ENCODE results near the gene ZNF439. TPM values are rescaled to one million over a fixed set of nuclear protein-coding genes. Genes with fewer than 3 reads are reported as not detected.
"Not testable (repeated sequence)": the region's sequence is repeated elsewhere in the genome, so short reads cannot be mapped to it uniquely, and the experiment has no call there.

Gene ZNF439
- total RNA-seq, 2 donors from 2014 or later = 7.4 to 11.2 TPM

DNA sequence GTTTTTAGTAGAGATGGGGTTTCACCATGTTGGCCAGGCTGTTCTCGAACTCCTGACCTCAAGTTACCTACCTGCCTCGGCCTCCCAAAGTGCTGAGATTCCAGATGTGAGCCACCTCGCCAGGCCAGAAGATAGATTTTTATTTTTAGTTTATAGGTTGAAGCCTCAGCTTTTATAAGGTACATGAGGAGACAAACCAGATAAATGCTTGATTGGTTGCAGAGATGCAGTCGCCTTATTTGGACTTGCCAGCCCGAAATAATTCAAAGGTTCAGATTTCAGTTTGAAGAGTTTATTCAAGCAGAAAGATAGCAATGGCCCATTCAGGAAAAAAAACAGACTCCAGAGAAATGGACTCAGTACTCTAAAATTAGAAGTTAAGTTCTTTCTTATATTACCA is 42.1 kb downstream of the ZNF439 start:
- DNase-seq (ENCODE audit: low spot score in 2 of 2) (no peak), ATAC-seq (no peak)
- Mint-ChIP-seq H3K27ac (no peak overlapping the region), H3K36me3 (peaks cover 28 to 44% of the 10 kb centered on the region in 2 donors), H3K9me3 (peaks cover 5 to 17% of the 10 kb centered on the region in 2 donors)

DNA sequence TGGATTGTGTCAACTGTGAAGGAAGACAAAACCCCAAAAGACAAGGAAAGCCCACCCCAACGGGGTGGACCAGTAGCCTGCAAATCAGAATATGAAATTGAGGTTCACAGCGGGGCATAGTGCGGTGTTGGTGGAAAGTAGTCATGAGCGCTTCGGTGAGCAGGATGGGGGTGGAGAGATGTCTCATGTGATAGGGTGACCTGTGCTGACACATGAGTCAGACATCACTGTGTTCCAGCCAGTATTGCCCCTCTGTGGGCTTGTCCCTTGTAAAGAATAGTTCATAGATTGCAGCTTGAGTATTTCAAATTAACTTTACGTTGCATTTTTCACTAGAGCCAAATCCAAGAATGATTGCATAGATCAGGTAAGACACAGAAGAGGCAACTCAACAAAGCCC is 46.3 kb downstream of the ZNF439 start:
- Mint-ChIP-seq H3K27ac (peak overlapping the region in 1 of 2 donors; percentile 4), H3K36me3 (peaks cover 33 to 38% of the 10 kb centered on the region in 2 donors), H3K9me3 (peaks cover 18% of the 10 kb centered on the region in 2 donors)
- DNase-seq (ENCODE audit: low spot score in 2 of 2) (no peak), ATAC-seq (no peak)

DNA sequence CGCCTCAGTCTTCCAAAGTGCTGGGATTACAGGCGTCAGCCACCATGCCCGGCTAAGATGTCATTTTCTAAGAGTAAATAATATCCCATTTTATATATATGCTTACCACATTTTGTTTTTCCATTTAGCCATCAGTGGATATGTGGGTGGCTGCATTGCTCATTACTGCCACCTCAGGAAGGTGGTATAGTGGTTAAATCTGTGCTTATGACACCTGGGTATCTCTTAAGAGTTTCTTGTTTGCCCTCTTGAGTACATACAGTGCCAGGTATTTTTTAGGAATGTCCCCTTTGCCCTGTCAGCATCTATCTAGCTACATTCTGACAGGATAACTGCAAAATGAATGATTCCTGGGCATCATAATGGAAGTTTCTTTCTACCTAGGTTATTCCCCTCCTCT is 53.7 kb downstream of the ZNF439 start:
- H3K27ac Mint-ChIP-seq = no peak overlapping the region
- H3K36me3 Mint-ChIP-seq = peaks cover 65 to 82% of the 10 kb centered on the region in 2 donors
- peaks cover 38 to 48% of the 10 kb centered on the region in 2 donors for H3K9me3 Mint-ChIP-seq
- no peak for ATAC-seq
- no peak for DNase-seq (ENCODE audit: low spot score in 2 of 2)

DNA sequence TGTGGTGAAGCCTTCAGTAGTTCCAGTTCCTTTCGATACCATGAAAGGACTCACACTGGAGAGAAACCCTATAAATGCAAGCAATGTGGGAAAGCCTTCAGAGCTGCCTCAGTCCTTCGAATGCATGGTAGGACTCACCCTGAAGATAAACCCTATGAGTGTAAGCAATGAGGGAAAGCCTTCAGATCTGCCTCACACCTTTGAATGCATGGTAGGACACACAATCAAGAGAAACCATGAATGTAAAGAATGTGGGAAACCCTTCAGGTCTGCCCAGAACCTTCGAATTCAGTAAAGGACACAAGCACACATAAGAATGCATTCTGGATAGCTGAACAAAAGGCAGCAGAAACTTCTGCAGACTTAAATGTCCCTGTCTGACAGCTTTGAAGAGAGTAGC is 57.4 kb downstream of the ZNF439 start:
- no peak for DNase-seq (ENCODE audit: low spot score in 2 of 2)
- H3K27ac Mint-ChIP-seq = no peak overlapping the region
- H3K36me3 Mint-ChIP-seq = peaks cover 62 to 88% of the 10 kb centered on the region in 2 donors
- no peak for ATAC-seq
- peaks cover 46 to 48% of the 10 kb centered on the region in 2 donors for H3K9me3 Mint-ChIP-seq

DNA sequence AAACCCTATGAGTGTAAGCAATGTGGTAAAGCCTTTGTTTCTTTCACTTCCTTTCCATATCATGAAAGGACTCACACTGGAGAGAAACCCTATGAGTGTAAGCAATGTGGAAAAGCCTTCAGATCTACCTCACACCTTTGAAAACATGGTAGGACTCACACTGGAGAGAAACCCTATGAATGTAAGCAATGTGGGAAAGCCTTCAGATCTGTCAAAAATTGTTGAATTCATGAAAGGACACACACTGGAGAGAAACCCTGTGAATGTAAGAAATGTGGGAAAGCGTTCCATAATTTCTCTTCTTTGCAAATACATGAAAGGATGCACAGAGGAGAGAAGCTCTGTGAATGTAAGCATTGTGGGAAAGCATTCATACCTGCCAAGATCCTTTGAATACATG is 63.4 kb downstream of the ZNF439 start:
- not testable (repeated sequence) for DNase-seq (ENCODE audit: low spot score in 2 of 2); ATAC-seq; H3K27ac Mint-ChIP-seq
- H3K9me3 Mint-ChIP-seq = peaks cover 33 to 37% of the 10 kb centered on the region in 2 donors
- peaks cover 38 to 61% of the 10 kb centered on the region in 2 donors for H3K36me3 Mint-ChIP-seq

DNA sequence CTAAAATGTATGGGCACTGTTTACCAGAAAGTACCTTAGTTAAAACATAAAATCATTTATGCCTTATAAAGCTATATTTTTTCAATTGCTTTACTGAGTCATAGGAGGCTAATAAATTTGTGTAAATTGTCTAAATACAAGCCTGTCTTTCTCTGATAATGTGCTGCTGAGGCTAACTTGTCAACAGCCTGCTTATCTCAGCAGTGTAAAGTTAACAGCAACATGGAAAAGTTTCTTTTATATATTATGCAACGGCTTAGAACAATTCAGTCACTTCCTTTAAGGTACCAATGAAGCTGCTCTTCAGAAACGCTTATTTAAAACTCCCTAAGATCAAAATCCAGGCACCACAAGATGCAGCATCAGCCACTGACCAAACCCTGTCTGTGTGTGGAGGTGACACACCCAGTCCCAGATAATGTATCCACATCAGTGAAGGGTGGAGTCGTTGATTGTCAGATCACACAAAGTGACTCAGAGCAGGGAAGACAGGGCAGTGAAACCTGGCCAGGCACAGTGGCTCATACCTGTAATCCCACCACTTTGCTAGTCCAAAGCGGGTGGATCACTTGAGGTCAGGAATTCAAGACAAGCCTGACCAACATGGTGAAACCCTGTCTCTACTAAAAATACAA is 66.0 kb downstream of the ZNF439 start:
- DNase-seq (ENCODE audit: low spot score in 2 of 2); H3K27ac Mint-ChIP-seq; ATAC-seq: not testable (repeated sequence)
- Mint-ChIP-seq H3K36me3 (peaks cover 19 to 43% of the 10 kb centered on the region in 2 donors), H3K9me3 (peaks cover 14 to 20% of the 10 kb centered on the region in 2 donors)

Other genes starting within 250 kb of the ZNF439 start
- gene ZNF823, start 109.8 kb upstream of the ZNF439 start, total RNA-seq = 1 to 10 TPM; 3.0 to 7.1 TPM
- 10 to 100 TPM in 1 of 2 donors, 1 to 10 TPM in 1; 2.8 to 10.1 TPM for gene ZNF441, start 81.7 kb upstream of the ZNF439 start, total RNA-seq
- gene ZNF491, start 50.2 kb upstream of the ZNF439 start, total RNA-seq = 1 to 10 TPM; 1.3 to 2.2 TPM
- gene ZNF440, start 34.5 kb upstream of the ZNF439 start, total RNA-seq = 1 to 10 TPM; 8.3 to 10.0 TPM
- 1 to 10 TPM; 1.8 to 1.9 TPM for gene ZNF69, start 39.1 kb downstream of the ZNF439 start, total RNA-seq
- gene ZNF700, start 76.4 kb downstream of the ZNF439 start, total RNA-seq = 10 to 100 TPM; 17.6 to 18.7 TPM
- 1 to 10 TPM in 1 of 2 donors, under 1 TPM in 1; 0.82 to 1.0 TPM for gene ZNF763, start 116.3 kb downstream of the ZNF439 start, total RNA-seq
- gene ZNF433, start 187.0 kb downstream of the ZNF439 start, total RNA-seq = 1 to 10 TPM; 1.4 to 1.8 TPM
- gene ZNF878, start 204.2 kb downstream of the ZNF439 start, total RNA-seq = 1 to 10 TPM in 1 of 2 donors, under 1 TPM in 1; 0.59 to 1.3 TPM
- gene ZNF844, start 216.0 kb downstream of the ZNF439 start, total RNA-seq = 1 to 10 TPM; 1.6 to 8.3 TPM